ENCODE results near the gene ZNF512B.

- no peak for TF ChIP-seq EZH2 (IDR thresholded peaks at IDR 0.05; ENCODE audit: insufficient read depth, poor library complexity, severe bottlenecking)
- no peak for TF ChIP-seq EZH2phosphoT487 (IDR thresholded peaks at IDR 0.05; ENCODE audit: insufficient read depth, low read depth)
Measured at GRCh38 chr20:63961664-63962425, 7.9 kb downstream of the ZNF512B start.
